ENCODE measurements around the gene SLC9A9. TPM values are rescaled to one million over a fixed set of nuclear protein-coding genes. Genes with fewer than 3 reads are reported as not detected.
A peak's percentile ranks its signal among the peaks of the same experiment; 100 is the strongest.

SLC9A9 gene
- total RNA-seq, 2 donors from 2014 or later: 1.3 to 3.7 TPM

DNA sequence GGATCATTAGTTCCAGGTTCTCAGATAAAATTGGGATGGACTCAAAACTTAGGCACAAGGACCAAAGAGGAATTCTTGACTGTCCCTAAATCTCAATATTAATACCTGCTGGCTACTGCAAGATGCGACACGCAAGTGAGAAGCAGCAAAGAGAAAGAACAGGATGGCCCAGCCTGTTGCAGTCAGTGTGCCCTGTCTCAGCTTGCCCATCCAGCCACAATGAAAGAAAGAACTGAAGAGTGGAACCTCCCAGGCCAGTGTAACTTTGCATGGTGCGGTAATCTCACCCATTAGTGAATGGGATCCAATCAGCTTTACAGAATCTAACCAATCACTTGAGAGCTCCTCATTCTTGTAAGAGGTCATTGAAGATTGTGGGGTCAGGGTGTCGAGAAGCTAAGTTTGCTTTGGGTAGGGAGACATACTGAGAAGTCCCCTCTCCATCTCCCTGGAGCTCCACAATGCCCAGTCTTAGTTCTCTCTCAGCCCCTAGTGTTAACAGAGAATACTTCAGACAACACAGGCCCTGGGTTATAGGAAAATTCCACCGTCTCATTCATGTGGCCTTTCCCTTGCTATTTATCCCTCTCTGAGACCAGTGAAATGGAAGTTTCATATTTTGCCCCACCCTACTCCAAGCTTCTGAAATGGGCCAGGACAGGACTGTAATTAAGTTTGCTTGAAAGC, 3.2 kb upstream of the SLC9A9 start:
- no peak overlapping the region for H3K27ac Mint-ChIP-seq
- H3K36me3 ChIP-seq (ENCODE audit: control insufficient read depth, insufficient read depth, low read length): no peaks in the 10 kb centered on the region
- H3K27me3 Mint-ChIP-seq (ENCODE audit: insufficient read depth): no peaks in the 10 kb centered on the region
- TF ChIP-seq, protein P1, sequence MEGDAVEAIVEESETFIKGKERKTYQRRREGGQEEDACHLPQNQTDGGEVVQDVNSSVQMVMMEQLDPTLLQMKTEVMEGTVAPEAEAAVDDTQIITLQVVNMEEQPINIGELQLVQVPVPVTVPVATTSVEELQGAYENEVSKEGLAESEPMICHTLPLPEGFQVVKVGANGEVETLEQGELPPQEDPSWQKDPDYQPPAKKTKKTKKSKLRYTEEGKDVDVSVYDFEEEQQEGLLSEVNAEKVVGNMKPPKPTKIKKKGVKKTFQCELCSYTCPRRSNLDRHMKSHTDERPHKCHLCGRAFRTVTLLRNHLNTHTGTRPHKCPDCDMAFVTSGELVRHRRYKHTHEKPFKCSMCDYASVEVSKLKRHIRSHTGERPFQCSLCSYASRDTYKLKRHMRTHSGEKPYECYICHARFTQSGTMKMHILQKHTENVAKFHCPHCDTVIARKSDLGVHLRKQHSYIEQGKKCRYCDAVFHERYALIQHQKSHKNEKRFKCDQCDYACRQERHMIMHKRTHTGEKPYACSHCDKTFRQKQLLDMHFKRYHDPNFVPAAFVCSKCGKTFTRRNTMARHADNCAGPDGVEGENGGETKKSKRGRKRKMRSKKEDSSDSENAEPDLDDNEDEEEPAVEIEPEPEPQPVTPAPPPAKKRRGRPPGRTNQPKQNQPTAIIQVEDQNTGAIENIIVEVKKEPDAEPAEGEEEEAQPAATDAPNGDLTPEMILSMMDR (conservative IDR thresholded peaks at IDR 0.05): peak; percentile 64
- H3K4me1 ChIP-seq (ENCODE audit: control insufficient read depth, insufficient read depth, low read length): peaks cover 5% of the 10 kb centered on the region
- no peak overlapping the region for H3K4me3 Mint-ChIP-seq
- no peak for DNase-seq
- H3K9me3 Mint-ChIP-seq: no peaks in the 10 kb centered on the region
- WGBS, 2 experiments (ENCODE audit: insufficient coverage in 1 of 2, insufficient read length in 1 of 2): 86 to 100% methylated on average over 3 to 5 of the region's 5 CpGs
- H3K27me3 ChIP-seq (ENCODE audit: control insufficient read depth, insufficient read depth, low read length, poor library complexity, severe bottlenecking): no peaks in the 10 kb centered on the region
- H3K27ac ChIP-seq (ENCODE audit: low read depth, low read length): no peak overlapping the region
- H3K9ac ChIP-seq (ENCODE audit: extremely low read depth, low read length, poor library complexity, severe bottlenecking): no peak overlapping the region
- peaks cover 35% of the 10 kb centered on the region for H3K4me1 Mint-ChIP-seq
- no peaks in the 10 kb centered on the region for H3K9me3 ChIP-seq (ENCODE audit: control insufficient read depth, low read length)
- no peaks in the 10 kb centered on the region for H3K36me3 Mint-ChIP-seq (ENCODE audit: low read depth)
- no peak overlapping the region for H3K4me3 ChIP-seq (ENCODE audit: low read length)

DNA sequence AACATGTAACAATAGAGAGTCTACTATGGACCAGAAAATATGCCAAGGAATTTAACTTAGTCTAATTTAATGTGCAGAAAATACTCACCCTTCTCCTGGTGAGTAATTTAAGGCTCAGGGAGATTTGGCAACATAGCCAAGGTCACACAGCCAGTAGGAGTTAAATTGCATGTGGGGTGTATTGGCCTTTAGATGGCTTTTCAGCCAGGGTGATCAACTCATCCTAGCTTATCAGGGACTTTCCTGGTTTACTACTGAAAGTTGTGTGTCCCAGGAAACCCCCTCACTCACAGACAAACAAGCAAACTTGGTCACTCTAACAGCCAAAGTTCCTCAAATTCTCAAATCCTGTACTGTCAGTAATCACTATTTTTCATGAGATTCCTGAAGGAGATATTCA, 2.6 kb upstream of the SLC9A9 start:
- no peaks in the 10 kb centered on the region for H3K9me3 ChIP-seq (ENCODE audit: control insufficient read depth, low read length)
- TF ChIP-seq, protein P1 (conservative IDR thresholded peaks at IDR 0.05): no peak
- H3K27me3 ChIP-seq (ENCODE audit: control insufficient read depth, insufficient read depth, low read length, poor library complexity, severe bottlenecking): no peaks in the 10 kb centered on the region
- no peaks in the 10 kb centered on the region for H3K36me3 Mint-ChIP-seq (ENCODE audit: low read depth)
- peaks cover 5% of the 10 kb centered on the region for H3K4me1 ChIP-seq (ENCODE audit: control insufficient read depth, insufficient read depth, low read length)
- no peak overlapping the region for H3K4me3 Mint-ChIP-seq
- no peak for DNase-seq
- H3K27me3 Mint-ChIP-seq (ENCODE audit: insufficient read depth): no peaks in the 10 kb centered on the region
- H3K27ac Mint-ChIP-seq: no peak overlapping the region
- H3K36me3 ChIP-seq (ENCODE audit: control insufficient read depth, insufficient read depth, low read length): no peaks in the 10 kb centered on the region
- no peaks in the 10 kb centered on the region for H3K9me3 Mint-ChIP-seq
- peaks cover 35% of the 10 kb centered on the region for H3K4me1 Mint-ChIP-seq
- H3K27ac ChIP-seq (ENCODE audit: low read depth, low read length): no peak overlapping the region
- H3K4me3 ChIP-seq (ENCODE audit: low read length): no peak overlapping the region
- no peak overlapping the region for H3K9ac ChIP-seq (ENCODE audit: extremely low read depth, low read length, poor library complexity, severe bottlenecking)

DNA sequence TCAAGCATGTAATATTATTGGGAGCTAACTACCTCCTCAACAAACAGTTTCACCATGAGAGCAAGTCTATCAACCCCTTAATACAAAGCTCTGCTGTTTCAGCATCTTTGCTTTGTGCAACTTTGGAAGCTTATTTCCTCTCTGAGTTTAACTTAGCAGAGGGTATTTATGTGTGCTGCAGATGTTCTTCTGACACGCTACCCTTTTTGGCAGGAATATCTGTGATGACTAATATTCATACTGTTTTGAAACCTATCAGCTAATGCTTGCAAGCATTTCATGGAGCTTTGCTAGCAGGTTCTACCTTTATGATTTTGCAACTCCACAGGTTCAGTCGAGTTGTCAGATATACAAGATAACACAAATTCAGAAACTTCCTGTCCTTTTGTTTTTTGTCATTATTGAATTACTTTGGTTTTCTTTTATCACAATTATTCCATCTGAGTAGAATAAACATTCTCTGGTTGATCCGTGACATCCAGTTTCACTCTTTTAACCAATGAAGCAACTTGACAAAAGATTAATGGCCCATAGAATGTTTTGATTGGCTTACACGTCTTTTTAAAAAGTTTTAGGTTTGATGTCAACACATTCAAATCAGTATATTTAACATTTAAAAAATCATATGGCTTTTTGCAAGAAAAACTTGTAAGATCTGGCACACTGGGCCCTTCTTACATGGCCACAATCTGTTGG, 1.7 kb upstream of the SLC9A9 start:
- Mint-ChIP-seq H3K36me3 (ENCODE audit: low read depth) (no peaks in the 10 kb centered on the region), H3K27ac (no peak overlapping the region)
- peaks cover under 1% of the 10 kb centered on the region for H3K4me1 ChIP-seq (ENCODE audit: control insufficient read depth, insufficient read depth, low read length)

More for the DNA sequence above, 1.7 kb upstream of the SLC9A9 start:
- Mint-ChIP-seq H3K9me3 (no peaks in the 10 kb centered on the region), H3K4me1 (peaks cover 35% of the 10 kb centered on the region), H3K27me3 (ENCODE audit: insufficient read depth) (no peaks in the 10 kb centered on the region), H3K4me3 (no peak overlapping the region)
- Histone ChIP-seq H3K27ac (ENCODE audit: low read depth, low read length) (no peak overlapping the region), H3K36me3 (ENCODE audit: control insufficient read depth, insufficient read depth, low read length) (no peaks in the 10 kb centered on the region), H3K27me3 (ENCODE audit: control insufficient read depth, insufficient read depth, low read length, poor library complexity, severe bottlenecking) (no peaks in the 10 kb centered on the region), H3K9ac (ENCODE audit: extremely low read depth, low read length, poor library complexity, severe bottlenecking) (no peak overlapping the region), H3K4me3 (ENCODE audit: low read length) (no peak overlapping the region), H3K9me3 (ENCODE audit: control insufficient read depth, low read length) (no peaks in the 10 kb centered on the region)
- TF ChIP-seq, protein P1 (conservative IDR thresholded peaks at IDR 0.05): no peak
- 0 to 70% methylated on average over 1 to 4 of the region's 4 CpGs for WGBS, 2 experiments (ENCODE audit: insufficient coverage in 1 of 2, insufficient read length in 1 of 2)
- DNase-seq: no peak
